HCT116 (cell line): ENCODE data around the gene OR10A7. TPM values are rescaled to one million over a fixed set of nuclear protein-coding genes. Genes with fewer than 3 reads are reported as not detected.

Experiments used
- ATAC-seq: fragments of 200-7000 bp; cut with Tn5 transposase; 2 replicates; pipeline ENCODE4 v1.9.1; 2020; ENCODE audit warnings: mild to moderate bottlenecking, moderate library complexity
- BruUV-seq: library from RNA; stranded (reverse); fragments of 400-500 nt; replicated peaks from 2 replicates; lab custom pipeline; 2021; lab: Mats Ljungman, UMichigan
- CTCF ChIA-PET: fragments of 300-600 bp; sonication (Branson Sonifier 250); formaldehyde crosslinking; loops from one replicate; lab custom pipeline; 2021; ENCODE audit warnings: antibody characterized with exemption; lab: Charles Lee
- POLR2A ChIA-PET: fragments of 300-600, 350-600 bp; sonication (Branson Sonifier 250); formaldehyde crosslinking; loops from one replicate; lab custom pipeline; 2021; ENCODE audit warnings: antibody characterized with exemption; lab: Charles Lee
- RAD21 ChIA-PET, 2 experiments: fragments of 300-600 bp; sonication (Branson Sonifier 250); formaldehyde crosslinking; loops; one replicate each; lab custom pipeline; 2023; ENCODE audit warnings: low total read pairs in 2 of 2; ENCODE audit not compliant: uncharacterized antibody in 2 of 2, unreplicated experiment in 2 of 2, low non-redundant PET in 1 of 2; lab: Charles Lee
- DNase-seq: peaks from one replicate; pipeline ENCODE4 v3.0.0-alpha.2; 2010; ENCODE audit warnings: low read depth, low spot score
- H2AFZ ChIP-seq: fragments of 200-600 bp; shearing (Covaris generic), sonication (generic); 2 replicates; pipeline ENCODE4 v1.6.1; 2017; ENCODE audit warnings: low read depth, mixed run types, mixed read lengths, antibody characterized with exemption, low read length; ENCODE audit not compliant: poor library complexity, severe bottlenecking
- H3K27ac ChIP-seq: 2 replicates; pipeline ENCODE4 v1.5.1; 2012; ENCODE audit warnings: low read depth, low read length
- H3K27me3 ChIP-seq: fragments of 200-600 bp; sonication (generic); 2 replicates; pipeline ENCODE4 v1.6.1; 2016; ENCODE audit warnings: mixed run types, low read length, mixed read lengths; ENCODE audit not compliant: insufficient read depth
- H3K36me3 ChIP-seq, 2 experiments: fragments of 200-500 bp in 1 of 2; fragments of 200-600 bp in 1 of 2; sonication (Bioruptor generic) in 1 of 2; sonication (generic) in 1 of 2; 2 replicates each; pipeline versions ENCODE4 v1.5.1 to v1.6.1; 2014 to 2016; ENCODE audit warnings: low read length in 2 of 2, inconsistent platforms in 1 of 2, mixed read lengths in 1 of 2, mixed run types in 1 of 2; ENCODE audit not compliant: insufficient read depth in 2 of 2, control insufficient read depth in 1 of 2
- H3K4me1 ChIP-seq, 2 experiments: fragments of 200-600 bp in 1 of 2; sonication (generic) in 1 of 2; 2 replicates each; pipeline versions ENCODE4 v1.5.1 to v1.6.1; 2012 to 2017; ENCODE audit warnings: low read length in 2 of 2, inconsistent platforms in 1 of 2, mild to moderate bottlenecking in 1 of 2, mixed read lengths in 1 of 2, mixed run types in 1 of 2, moderate library complexity in 1 of 2; ENCODE audit not compliant: insufficient read depth in 2 of 2, control insufficient read depth in 1 of 2
- H3K4me2 ChIP-seq: fragments of 200-600 bp; sonication (generic); 2 replicates; pipeline ENCODE4 v1.6.1; 2017; ENCODE audit warnings: mixed run types, low read length, mixed read lengths
- H3K4me3 ChIP-seq, 2 experiments: fragments of 200-600 bp in 1 of 2; sonication (generic) in 1 of 2; replicated peaks in 1 of 2; 2 replicates each; pipeline ENCODE4 v1.5.1; 2011 to 2016; ENCODE audit warnings: low read length in 2 of 2, control low read depth in 1 of 2, low read depth in 1 of 2, mild to moderate bottlenecking in 1 of 2, mixed read lengths in 1 of 2, mixed run types in 1 of 2
- H3K79me2 ChIP-seq: fragments of 200-600 bp; sonication (generic); 2 replicates; pipeline ENCODE4 v1.6.1; 2017; ENCODE audit warnings: mild to moderate bottlenecking, mixed run types, low read length, moderate library complexity, mixed read lengths; ENCODE audit not compliant: insufficient read depth
- H3K9ac ChIP-seq: fragments of 200-600 bp; sonication (generic); 2 replicates; pipeline ENCODE4 v1.6.1; 2016; ENCODE audit warnings: low read length, mixed read lengths
- H3K9me2 ChIP-seq: fragments of 200-600 bp; sonication (generic), shearing (Covaris generic); 2 replicates; pipeline ENCODE4 v1.6.1; 2017; ENCODE audit warnings: mixed run types, mild to moderate bottlenecking, moderate library complexity; ENCODE audit not compliant: insufficient read depth
- H3K9me3 ChIP-seq, 2 experiments: fragments of 200-500 bp in 1 of 2; fragments of 200-600 bp in 1 of 2; sonication (Bioruptor generic) in 1 of 2; sonication (generic) in 1 of 2; 2 replicates each; pipeline ENCODE4 v1.6.1; 2014 to 2017; ENCODE audit warnings: low read length in 2 of 2, mixed read lengths in 2 of 2, inconsistent platforms in 1 of 2, low read depth in 1 of 2, mild to moderate bottlenecking in 1 of 2, mixed run types in 1 of 2, moderate library complexity in 1 of 2; ENCODE audit not compliant: control insufficient read depth in 1 of 2, insufficient read depth in 1 of 2
- H4K20me1 ChIP-seq: fragments of 200-600 bp; sonication (generic), shearing (Covaris generic); 2 replicates; pipeline ENCODE4 v1.6.1; 2017; ENCODE audit warnings: mixed run types, mild to moderate bottlenecking, moderate library complexity; ENCODE audit not compliant: insufficient read depth
- CBX3 ChIP-seq: IDR thresholded peaks from 2 replicates; pipeline ENCODE4 v1.6.1; 2012; ENCODE audit warnings: low read depth
- CEBPB ChIP-seq: IDR thresholded peaks from 2 replicates; pipeline ENCODE4 v1.6.1; 2012; ENCODE audit warnings: low read depth
- EGR1 ChIP-seq: IDR thresholded peaks from 2 replicates; pipeline ENCODE4 v1.6.1; 2012; ENCODE audit warnings: low read depth
- ELF1 ChIP-seq: IDR thresholded peaks from 2 replicates; pipeline ENCODE4 v1.6.1; 2012; ENCODE audit warnings: low read depth, borderline replicate concordance
- EZH2phosphoT487 ChIP-seq: fragments of 200-600 bp; IDR thresholded peaks from 2 replicates; pipeline ENCODE4 v1.6.1; 2018; ENCODE audit warnings: antibody characterized with exemption, borderline replicate concordance
- MAX ChIP-seq: IDR thresholded peaks from 2 replicates; pipeline ENCODE4 v1.6.1; 2012
- SRF ChIP-seq: IDR thresholded peaks from 2 replicates; pipeline ENCODE4 v1.6.1; 2012; ENCODE audit warnings: low read depth
- ZFX ChIP-seq: fragments of 450-650 bp; IDR thresholded peaks from 2 replicates; pipeline ENCODE4 v1.6.1; 2017
- ZNF274 ChIP-seq: fragments of 200-500 bp; sonication (Bioruptor generic); IDR thresholded peaks from 2 replicates; pipeline ENCODE4 v1.6.1; 2014; ENCODE audit warnings: mild to moderate bottlenecking, low read depth, low read length, inconsistent platforms
- intact Hi-C: fragments of 100-400 bp; cut with micrococcal nuclease; formaldehyde crosslinking; loops from 2 replicates; pipeline ENCODE4 v1.10.0; 2022
- total RNA-seq: library from RNA; stranded (reverse); gene quantifications from one replicate; pipeline ENCODE4 v1.2.1, GENCODE V29; 2021; ENCODE audit not compliant: unreplicated experiment
- TF ChIP-seq, protein P1 (sequence below): IDR thresholded peaks from 2 replicates; pipeline ENCODE4 v1.6.1; 2012

The OR10A7 gene
- total RNA-seq, 1 experiment from 2014 or later: not detected

DNA sequence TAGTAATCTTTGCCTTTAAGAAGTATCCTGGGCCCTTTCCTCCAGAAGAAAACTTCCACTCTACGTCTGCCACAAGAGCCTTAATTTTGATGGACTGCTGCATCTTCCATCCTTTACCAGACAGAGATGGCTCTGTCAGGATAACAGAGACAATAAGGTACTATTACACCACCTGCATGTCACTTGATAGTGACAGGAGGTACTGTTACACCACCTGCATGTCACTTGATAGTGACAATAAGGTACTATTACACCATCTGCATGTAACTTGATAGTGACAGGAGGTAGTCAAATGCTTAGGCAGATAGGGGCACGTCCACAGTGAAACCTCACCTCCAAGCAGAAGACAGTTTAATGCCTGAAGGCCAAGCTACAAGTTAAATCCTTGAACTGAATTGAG, 37.5 kb downstream of the OR10A7 start:
- Histone ChIP-seq H3K4me1 (no peaks in the 10 kb centered on the region), H3K27ac (no peak overlapping the region), H3K79me2 (no peaks in the 10 kb centered on the region), H3K9me3 (no peaks in the 10 kb centered on the region), H3K36me3 (no peaks in the 10 kb centered on the region), H3K27me3 (peaks cover 8% of the 10 kb centered on the region; the same call in 1 of the 2 replicates), H3K4me3 (no peak overlapping the region), H3K9me2 (no peaks in the 10 kb centered on the region), H3K9ac (no peak overlapping the region), H2AFZ (no peak overlapping the region), H4K20me1 (no peaks in the 10 kb centered on the region), H3K4me2 (no peak overlapping the region)
- no TSS peak for BruUV-seq
- POLR2A ChIA-PET: no interaction called here
- RAD21 ChIA-PET: no interaction called here
- no peak for TF ChIP-seq SRF
- TF ChIP-seq ELF1: no peak
- TF ChIP-seq ZFX: no peak
- no peak for TF ChIP-seq EGR1
- TF ChIP-seq CEBPB: no peak
- TF ChIP-seq ZNF274: no peak
- no peak for TF ChIP-seq CBX3
- no peak for TF ChIP-seq EZH2phosphoT487
- no peak for TF ChIP-seq MAX
- TF ChIP-seq, protein P1, sequence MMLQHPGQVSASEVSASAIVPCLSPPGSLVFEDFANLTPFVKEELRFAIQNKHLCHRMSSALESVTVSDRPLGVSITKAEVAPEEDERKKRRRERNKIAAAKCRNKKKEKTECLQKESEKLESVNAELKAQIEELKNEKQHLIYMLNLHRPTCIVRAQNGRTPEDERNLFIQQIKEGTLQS: no peak
- no peak for DNase-seq
- no peak for ATAC-seq
- CTCF ChIA-PET: no interaction called here
- intact Hi-C loops: no loop called here

Other genes with a start within 250 kb of the OR10A7 start
- gene TESPA1, start 236.3 kb upstream of the OR10A7 start, total RNA-seq: 0.27 TPM
- not detected for gene NEUROD4, start 201.1 kb upstream of the OR10A7 start, total RNA-seq
- gene OR9K2, start 94.6 kb upstream of the OR10A7 start, total RNA-seq: not detected
- not detected for gene OR6C74, start 23.6 kb downstream of the OR10A7 start, total RNA-seq
- not detected for gene OR6C6, start 75.5 kb downstream of the OR10A7 start, total RNA-seq
- not detected for gene OR6C1, start 93.3 kb downstream of the OR10A7 start, total RNA-seq
- gene OR6C3, start 109.7 kb downstream of the OR10A7 start, total RNA-seq: not detected
- not detected for gene OR6C75, start 141.9 kb downstream of the OR10A7 start, total RNA-seq
- not detected for gene OR6C65, start 179.5 kb downstream of the OR10A7 start, total RNA-seq
- gene OR6C76, start 205.2 kb downstream of the OR10A7 start, total RNA-seq: not detected
- gene OR6C2, start 223.1 kb downstream of the OR10A7 start, total RNA-seq: not detected
- gene OR6C70, start 249.1 kb downstream of the OR10A7 start, total RNA-seq: not detected